Karpas-422 (cell line): Measurements from ENCODE around the gene TSC22D2. TPM values are rescaled to one million over a fixed set of nuclear protein-coding genes. Genes with fewer than 3 reads are reported as not detected.

Source experiments
- DNase-seq: peaks from one replicate; pipeline ENCODE4 v3.0.0-alpha.2; 2015
- H2AFZ ChIP-seq: fragments of 200-600 bp; sonication (generic); 2 replicates; pipeline ENCODE4 v1.6.1; 2014; ENCODE audit warnings: antibody characterized with exemption, low read length, mixed read lengths
- H3K27ac ChIP-seq: fragments of 200-600 bp; sonication (generic); 2 replicates; pipeline ENCODE4 v1.5.1; 2014; ENCODE audit warnings: mild to moderate bottlenecking, low read length, moderate library complexity
- H3K27me3 ChIP-seq: fragments of 200-600 bp; sonication (generic); 2 replicates; pipeline ENCODE4 v1.6.1; 2014; ENCODE audit warnings: low read length, mixed read lengths
- H3K36me3 ChIP-seq: fragments of 200-600 bp; sonication (generic); 2 replicates; pipeline ENCODE4 v1.6.1; 2014; ENCODE audit warnings: low read length, mixed read lengths; ENCODE audit not compliant: insufficient read depth
- H3K4me1 ChIP-seq: fragments of 200-600 bp; sonication (generic); 2 replicates; pipeline ENCODE4 v1.6.1; 2014; ENCODE audit warnings: mild to moderate bottlenecking, low read length, mixed read lengths
- H3K4me2 ChIP-seq: fragments of 200-600 bp; sonication (generic); 2 replicates; pipeline ENCODE4 v1.6.1; 2014; ENCODE audit warnings: low read length, low read depth, mild to moderate bottlenecking; ENCODE audit not compliant: poor library complexity, severe bottlenecking
- H3K4me3 ChIP-seq: fragments of 200-600 bp; sonication (generic); 2 replicates; pipeline ENCODE4 v1.5.1; 2014; ENCODE audit warnings: mild to moderate bottlenecking, antibody characterized with exemption, low read length, mixed read lengths
- H3K79me2 ChIP-seq: fragments of 200-600 bp; sonication (generic); 2 replicates; pipeline ENCODE4 v1.6.1; 2014; ENCODE audit warnings: mild to moderate bottlenecking, low read length, mixed read lengths
- H3K9ac ChIP-seq: fragments of 200-600 bp; sonication (generic); 2 replicates; pipeline ENCODE4 v1.6.0; 2014; ENCODE audit warnings: low read length
- H3K9me2 ChIP-seq: fragments of 200-600 bp; sonication (generic), shearing (Covaris generic); replicated peaks from 2 replicates; pipeline ENCODE4 v1.6.0; 2014; ENCODE audit warnings: mild to moderate bottlenecking, low read length, moderate library complexity; ENCODE audit not compliant: insufficient read depth
- H3K9me3 ChIP-seq: fragments of 300-700, 200-600 bp; sonication (generic); 2 replicates; pipeline ENCODE4 v1.6.1; 2014; ENCODE audit warnings: low read length, mixed read lengths
- H4K20me1 ChIP-seq: fragments of 200-600 bp; sonication (generic); 2 replicates; pipeline ENCODE4 v1.6.1; 2014; ENCODE audit warnings: mild to moderate bottlenecking, antibody characterized with exemption, low read length, low read depth; ENCODE audit not compliant: insufficient read depth
- total RNA-seq: library from RNA; depleted of rRNA; stranded (reverse); fragments of >200 nt; shearing (Covaris generic); gene quantifications from 2 replicates; pipeline ENCODE4 v1.2.3, GENCODE V29; 2014; ENCODE audit warnings: low replicate concordance

The TSC22D2 gene
- total RNA-seq, 1 experiment from 2014 or later = 44.4 TPM

DNA sequence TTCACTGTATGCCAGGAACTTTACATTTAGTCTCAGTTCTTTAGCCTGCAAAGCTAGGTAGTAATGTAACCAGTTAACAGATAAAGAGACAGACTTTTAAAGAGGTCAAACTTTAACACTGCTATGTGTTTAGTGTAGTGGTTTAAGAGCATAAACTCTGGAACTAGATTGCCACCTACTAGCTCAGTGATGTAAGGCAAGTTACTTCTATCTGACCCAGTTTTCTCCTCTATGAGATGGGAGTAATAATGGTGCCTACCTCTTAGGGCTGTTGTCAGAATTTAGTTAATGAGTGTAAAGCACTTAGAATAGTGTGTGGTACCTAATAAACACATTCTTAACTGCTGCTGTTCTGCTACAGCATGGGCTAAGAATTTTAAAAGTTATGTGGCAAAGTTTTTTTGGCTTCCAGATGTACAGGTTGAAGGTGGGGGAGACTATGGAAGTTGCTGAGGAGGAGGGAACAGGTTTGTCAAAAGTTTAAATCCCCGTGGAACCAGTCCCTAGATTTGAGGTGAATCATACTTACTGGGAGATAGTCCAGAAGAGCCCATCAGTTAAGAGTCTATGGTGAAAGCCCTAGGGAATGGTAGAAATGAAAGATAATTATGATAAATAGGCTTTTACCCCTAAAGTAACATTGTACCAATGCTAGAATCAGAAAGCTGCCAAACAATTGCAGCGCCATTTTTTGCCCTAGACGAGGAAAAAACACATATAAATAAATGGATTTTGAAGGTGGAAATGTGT, 13.9 kb downstream of the TSC22D2 start:
- peaks cover 14% of the 10 kb centered on the region for H3K4me1 ChIP-seq
- H3K9ac ChIP-seq = no peak overlapping the region
- no peak overlapping the region for H2AFZ ChIP-seq
- no peak overlapping the region for H3K27ac ChIP-seq
- no peaks in the 10 kb centered on the region for H3K9me3 ChIP-seq
- no peak for DNase-seq
- H3K9me2 ChIP-seq = no peaks in the 10 kb centered on the region
- H3K36me3 ChIP-seq = peaks cover 27% of the 10 kb centered on the region; the same call in 1 of the 2 replicates
- no peak overlapping the region for H3K4me2 ChIP-seq
- H3K4me3 ChIP-seq = no peak overlapping the region
- no peaks in the 10 kb centered on the region for H3K27me3 ChIP-seq
- peaks cover 99% of the 10 kb centered on the region for H3K79me2 ChIP-seq
- no peaks in the 10 kb centered on the region for H4K20me1 ChIP-seq

DNA sequence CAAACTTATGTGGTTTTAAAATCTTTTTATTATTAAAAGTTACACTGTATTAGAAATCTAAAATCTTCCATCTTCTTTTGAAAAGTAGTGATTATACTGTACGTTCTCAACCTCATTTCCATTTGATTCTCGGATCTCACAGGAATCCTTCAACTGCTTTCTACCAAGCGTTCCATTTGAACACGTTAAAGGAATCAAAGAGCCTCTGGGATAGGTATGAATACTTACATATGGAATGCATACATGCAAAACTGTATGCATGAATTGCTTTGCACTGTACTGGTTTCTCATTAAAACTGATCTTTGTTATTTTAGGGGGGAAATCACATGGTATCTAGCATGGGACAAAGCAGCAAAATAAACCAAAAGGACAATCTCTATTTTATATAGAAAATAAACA, 14.8 kb downstream of the TSC22D2 start:
- DNase-seq = no peak
- Histone ChIP-seq H3K4me3 (no peak overlapping the region), H3K4me1 (peaks cover 7% of the 10 kb centered on the region; the same call in 1 of the 2 replicates), H3K27me3 (no peaks in the 10 kb centered on the region), H3K9me2 (no peaks in the 10 kb centered on the region), H3K79me2 (peaks cover 99% of the 10 kb centered on the region), H3K27ac (no peak overlapping the region), H4K20me1 (no peaks in the 10 kb centered on the region), H3K9me3 (no peaks in the 10 kb centered on the region), H2AFZ (no peak overlapping the region), H3K36me3 (peaks cover 27% of the 10 kb centered on the region; the same call in 1 of the 2 replicates), H3K4me2 (no peak overlapping the region), H3K9ac (no peak overlapping the region)

GRCh38 chr3:150423761-150424160, 15.7 kb downstream of the TSC22D2 start:
- no peak overlapping the region for H2AFZ ChIP-seq
- H4K20me1 ChIP-seq = no peaks in the 10 kb centered on the region
- no peak overlapping the region for H3K4me2 ChIP-seq
- peaks cover 99% of the 10 kb centered on the region for H3K79me2 ChIP-seq
- DNase-seq = no peak
- H3K27ac ChIP-seq = no peak overlapping the region
- H3K4me3 ChIP-seq = no peak overlapping the region
- H3K9ac ChIP-seq = no peak overlapping the region
- H3K36me3 ChIP-seq = peaks cover 34% of the 10 kb centered on the region; the same call in 1 of the 2 replicates
- no peaks in the 10 kb centered on the region for H3K9me3 ChIP-seq
- H3K9me2 ChIP-seq = no peaks in the 10 kb centered on the region
- H3K27me3 ChIP-seq = no peaks in the 10 kb centered on the region
- H3K4me1 ChIP-seq = peaks cover 6% of the 10 kb centered on the region; the same call in 1 of the 2 replicates

- H3K4me1 ChIP-seq = no peaks in the 10 kb centered on the region
- H2AFZ ChIP-seq = no peak overlapping the region
- peaks cover 100% of the 10 kb centered on the region for H3K79me2 ChIP-seq
- no peaks in the 10 kb centered on the region for H4K20me1 ChIP-seq
- DNase-seq = no peak
- H3K4me3 ChIP-seq = no peak overlapping the region
- H3K9ac ChIP-seq = no peak overlapping the region
- no peaks in the 10 kb centered on the region for H3K9me3 ChIP-seq
- no peaks in the 10 kb centered on the region for H3K9me2 ChIP-seq
- no peaks in the 10 kb centered on the region for H3K27me3 ChIP-seq
- no peak overlapping the region for H3K27ac ChIP-seq
- peaks cover 41% of the 10 kb centered on the region; the same call in 1 of the 2 replicates for H3K36me3 ChIP-seq
- H3K4me2 ChIP-seq = no peak overlapping the region
Observed at GRCh38 chr3:150426292-150426691, 18.2 kb downstream of the TSC22D2 start.

DNA sequence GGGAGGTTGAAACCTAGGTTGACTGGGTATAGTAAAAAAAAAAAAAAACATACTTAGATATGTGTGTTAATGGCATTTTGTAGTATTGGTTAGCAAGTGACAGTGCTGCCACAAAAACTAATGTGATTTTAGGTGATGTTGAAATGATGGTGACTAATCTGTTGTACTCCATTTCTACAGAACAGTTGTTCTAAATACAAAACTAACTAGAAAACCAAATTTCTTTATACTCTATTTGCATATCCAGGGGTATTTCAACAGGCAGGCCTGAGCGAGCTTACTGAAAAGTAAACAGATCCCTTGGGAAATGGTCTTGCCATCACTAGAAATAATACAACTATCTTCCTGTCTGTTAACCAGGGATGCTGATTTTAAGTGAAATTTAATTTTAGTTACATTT, 20.5 kb downstream of the TSC22D2 start:
- H3K27ac ChIP-seq = no peak overlapping the region
- no peaks in the 10 kb centered on the region for H3K9me3 ChIP-seq
- peaks cover 35% of the 10 kb centered on the region; the same call in 1 of the 2 replicates for H3K36me3 ChIP-seq
- no peaks in the 10 kb centered on the region for H3K27me3 ChIP-seq
- H3K9me2 ChIP-seq = no peaks in the 10 kb centered on the region
- DNase-seq = no peak
- H3K9ac ChIP-seq = no peak overlapping the region
- H3K4me1 ChIP-seq = no peaks in the 10 kb centered on the region
- H4K20me1 ChIP-seq = no peaks in the 10 kb centered on the region
- H3K4me3 ChIP-seq = no peak overlapping the region
- H3K4me2 ChIP-seq = no peak overlapping the region
- H3K79me2 ChIP-seq = peaks cover 100% of the 10 kb centered on the region
- no peak overlapping the region for H2AFZ ChIP-seq

DNA sequence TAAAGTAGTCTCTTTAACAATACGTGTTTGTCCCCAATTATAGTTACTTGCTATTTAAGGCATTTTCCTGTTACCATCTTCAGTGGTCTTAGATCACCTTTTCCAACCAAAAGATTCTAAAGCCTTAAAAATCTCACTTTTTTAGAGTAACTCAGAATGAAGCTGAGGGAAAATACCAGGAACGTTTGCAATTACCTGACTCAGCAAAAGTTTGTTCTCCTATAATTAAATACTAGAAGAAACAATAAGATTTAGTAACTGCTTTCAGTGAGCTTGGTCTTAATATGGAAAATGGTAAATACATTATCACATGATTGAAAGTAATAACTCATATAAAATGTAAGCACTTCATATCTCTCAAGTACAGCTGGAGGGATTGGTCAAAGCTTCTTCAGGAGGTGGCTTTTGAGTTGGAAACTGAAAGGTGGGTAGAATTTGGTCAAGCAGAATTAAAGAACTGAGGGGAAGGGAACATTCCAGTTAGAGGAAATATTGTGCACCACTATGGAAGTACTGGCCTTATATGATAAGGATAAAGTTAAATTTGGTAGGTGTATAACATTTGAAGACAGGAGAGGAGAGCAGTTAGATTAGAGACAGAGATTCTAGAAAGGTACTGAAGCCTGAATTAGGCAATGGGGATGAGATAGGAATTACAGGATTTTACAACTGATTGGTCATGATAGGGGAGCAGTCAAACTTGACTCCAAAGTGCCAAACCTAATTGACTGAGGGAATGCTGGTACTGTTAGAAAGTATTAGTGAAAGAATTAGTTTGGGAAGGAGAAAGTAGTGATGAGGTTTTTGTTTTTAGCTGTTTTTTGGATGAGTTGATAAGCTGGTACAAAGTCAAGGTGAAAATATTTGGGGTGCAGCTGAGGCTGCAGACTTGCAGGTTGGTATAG, 21.9 kb downstream of the TSC22D2 start:
- Histone ChIP-seq H3K27ac (no peak overlapping the region), H3K9ac (no peak overlapping the region), H3K9me2 (no peaks in the 10 kb centered on the region), H3K4me3 (no peak overlapping the region), H3K79me2 (peaks cover 100% of the 10 kb centered on the region), H3K4me1 (no peaks in the 10 kb centered on the region), H3K27me3 (no peaks in the 10 kb centered on the region), H4K20me1 (no peaks in the 10 kb centered on the region), H2AFZ (no peak overlapping the region), H3K36me3 (peaks cover 23% of the 10 kb centered on the region; the same call in 1 of the 2 replicates), H3K4me2 (no peak overlapping the region), H3K9me3 (no peaks in the 10 kb centered on the region)
- DNase-seq = no peak

DNA sequence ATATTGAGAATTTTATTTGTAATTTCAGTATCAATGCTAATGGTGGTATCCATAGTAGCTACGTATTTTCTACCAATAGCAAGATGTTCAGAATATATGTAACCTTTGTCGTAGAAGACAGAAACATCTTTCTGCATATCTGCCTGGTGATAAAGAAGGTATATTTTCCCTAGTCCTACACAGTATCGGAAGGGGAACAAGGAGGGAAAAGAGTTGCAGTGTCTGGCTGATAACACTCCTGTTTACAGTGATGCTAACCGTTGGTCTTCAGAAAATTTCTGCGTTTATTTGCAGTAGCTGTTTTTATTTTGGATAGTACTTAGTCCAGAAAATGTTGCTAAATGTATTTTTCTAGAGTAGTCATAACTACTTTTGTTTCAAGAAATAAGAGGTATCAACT, 25.2 kb downstream of the TSC22D2 start:
- no peak overlapping the region for H3K9ac ChIP-seq
- no peak overlapping the region for H2AFZ ChIP-seq
- H3K27ac ChIP-seq = no peak overlapping the region
- H3K36me3 ChIP-seq = peaks cover 10% of the 10 kb centered on the region; the same call in 1 of the 2 replicates
- no peaks in the 10 kb centered on the region for H3K27me3 ChIP-seq
- no peaks in the 10 kb centered on the region for H4K20me1 ChIP-seq
- DNase-seq = no peak
- no peaks in the 10 kb centered on the region for H3K4me1 ChIP-seq
- no peaks in the 10 kb centered on the region for H3K9me3 ChIP-seq
- H3K9me2 ChIP-seq = no peaks in the 10 kb centered on the region
- H3K79me2 ChIP-seq = peaks cover 97% of the 10 kb centered on the region
- H3K4me3 ChIP-seq = no peak overlapping the region
- H3K4me2 ChIP-seq = no peak overlapping the region

- H3K36me3 ChIP-seq = 0 out of 2 replicates have a peak, but pooled peaks cover 5% of the 10 kb centered on the region
- no peak overlapping the region for H3K9ac ChIP-seq
- no peak overlapping the region for H3K4me3 ChIP-seq
- no peak overlapping the region for H3K27ac ChIP-seq
- no peaks in the 10 kb centered on the region for H3K9me3 ChIP-seq
- no peak overlapping the region for H3K4me2 ChIP-seq
- no peaks in the 10 kb centered on the region for H3K4me1 ChIP-seq
- no peaks in the 10 kb centered on the region for H3K27me3 ChIP-seq
- H4K20me1 ChIP-seq = no peaks in the 10 kb centered on the region
- H3K79me2 ChIP-seq = peaks cover 96% of the 10 kb centered on the region
- no peaks in the 10 kb centered on the region for H3K9me2 ChIP-seq
- no peak for DNase-seq
- H2AFZ ChIP-seq = no peak overlapping the region
Observed at GRCh38 chr3:150434234-150434633, 26.1 kb downstream of the TSC22D2 start.
